ENCODE data around the gene CSH1.

GRCh38 chr17:63943745-63944144, 47.4 kb upstream of the CSH1 start:
- no peak for TF ChIP-seq CTCF (conservative IDR thresholded peaks at IDR 0.05)
- TF ChIP-seq ZFX (IDR thresholded peaks at IDR 0.05), result no peak
